HepG2 (cell line): ENCODE data around the gene OR8A1.

ENCODE experiments used
- CREM ChIP-seq, 2 experiments: sonication (generic) in 1 of 2; formaldehyde crosslinking in 1 of 2; IDR thresholded peaks; 2 replicates each; pipeline versions ENCODE4 v1.4.0 to v1.6.1; 2016 to 2020; ENCODE audit warnings: antibody characterized with exemption in 1 of 2, mild to moderate bottlenecking in 1 of 2, missing genetic modification reagents in 1 of 2
- ESRRA ChIP-seq: sonication (generic); formaldehyde crosslinking; IDR thresholded peaks from 2 replicates; pipeline ENCODE4 v1.5.1; 2020; ENCODE audit warnings: mild to moderate bottlenecking, low read depth, missing genetic modification reagents
- NR2F1 ChIP-seq, 2 experiments: fragments of 450-650 bp in 1 of 2; formaldehyde crosslinking in 1 of 2; IDR thresholded peaks; 2 replicates each; pipeline versions ENCODE4 v1.5.0 to v1.6.1; 2016 to 2020; ENCODE audit warnings: mild to moderate bottlenecking in 1 of 2, missing compliant biosample characterization in 1 of 2, missing genetic modification reagents in 1 of 2, moderate library complexity in 1 of 2
- POLR2A ChIP-seq, 2 experiments: IDR thresholded peaks; 2 replicates each; pipeline ENCODE4 v1.6.1; 2011; ENCODE audit warnings: low read depth in 2 of 2, low read length in 2 of 2, mild to moderate bottlenecking in 1 of 2, moderate library complexity in 1 of 2; ENCODE audit not compliant: insufficient read depth in 1 of 2
- TP53 ChIP-seq: sonication (generic); formaldehyde crosslinking; conservative IDR thresholded peaks from 2 replicates; pipeline ENCODE4 v1.4.0; 2020; ENCODE audit warnings: missing genetic modification reagents
- ZC3H4 ChIP-seq: sonication (generic); formaldehyde crosslinking; IDR thresholded peaks from 2 replicates; pipeline ENCODE4 v1.4.0; 2020; ENCODE audit warnings: missing genetic modification reagents, borderline replicate concordance
- ZNF503 ChIP-seq: sonication (generic); formaldehyde crosslinking; IDR thresholded peaks from 2 replicates; pipeline ENCODE4 v1.4.0; 2020; ENCODE audit warnings: missing genetic modification reagents
- ZNF557 ChIP-seq: sonication (generic); formaldehyde crosslinking; IDR thresholded peaks from 2 replicates; pipeline ENCODE4 v1.4.0; 2020; ENCODE audit warnings: missing genetic modification reagents
- TF ChIP-seq, protein P1 (sequence below): sonication (generic); formaldehyde crosslinking; IDR thresholded peaks from 2 replicates; pipeline ENCODE4 v1.5.0; 2020; ENCODE audit warnings: mild to moderate bottlenecking, missing genetic modification reagents, moderate library complexity

GRCh38 chr11:124605719-124606118, 35.9 kb downstream of the OR8A1 start:
- no peak for TF ChIP-seq TP53 (CRISPR knock-in tag)
- TF ChIP-seq NR2F1 (CRISPR knock-in tag; IDR thresholded peaks at IDR 0.05), result no peak
- no peak for TF ChIP-seq CREM (IDR thresholded peaks at IDR 0.05)
- no peak for TF ChIP-seq CREM (CRISPR knock-in tag; IDR thresholded peaks at IDR 0.05)
- no peak for TF ChIP-seq ESRRA
- no peak for TF ChIP-seq POLR2A (IDR thresholded peaks at IDR 0.05; ENCODE audit: insufficient read depth in 1 of 2, low read depth in 2 of 2, low read length in 2 of 2)
- TF ChIP-seq ZNF557 (CRISPR knock-in tag), result no peak
- TF ChIP-seq, protein P1, sequence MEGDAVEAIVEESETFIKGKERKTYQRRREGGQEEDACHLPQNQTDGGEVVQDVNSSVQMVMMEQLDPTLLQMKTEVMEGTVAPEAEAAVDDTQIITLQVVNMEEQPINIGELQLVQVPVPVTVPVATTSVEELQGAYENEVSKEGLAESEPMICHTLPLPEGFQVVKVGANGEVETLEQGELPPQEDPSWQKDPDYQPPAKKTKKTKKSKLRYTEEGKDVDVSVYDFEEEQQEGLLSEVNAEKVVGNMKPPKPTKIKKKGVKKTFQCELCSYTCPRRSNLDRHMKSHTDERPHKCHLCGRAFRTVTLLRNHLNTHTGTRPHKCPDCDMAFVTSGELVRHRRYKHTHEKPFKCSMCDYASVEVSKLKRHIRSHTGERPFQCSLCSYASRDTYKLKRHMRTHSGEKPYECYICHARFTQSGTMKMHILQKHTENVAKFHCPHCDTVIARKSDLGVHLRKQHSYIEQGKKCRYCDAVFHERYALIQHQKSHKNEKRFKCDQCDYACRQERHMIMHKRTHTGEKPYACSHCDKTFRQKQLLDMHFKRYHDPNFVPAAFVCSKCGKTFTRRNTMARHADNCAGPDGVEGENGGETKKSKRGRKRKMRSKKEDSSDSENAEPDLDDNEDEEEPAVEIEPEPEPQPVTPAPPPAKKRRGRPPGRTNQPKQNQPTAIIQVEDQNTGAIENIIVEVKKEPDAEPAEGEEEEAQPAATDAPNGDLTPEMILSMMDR (CRISPR knock-in tag), result no peak
- TF ChIP-seq ZC3H4 (CRISPR knock-in tag), result no peak
- no peak for TF ChIP-seq ZNF503 (CRISPR knock-in tag)
